Fibroblast of villous mesenchyme (primary cell): Measurements from ENCODE around the gene SLC38A2. TPM values are rescaled to one million over a fixed set of nuclear protein-coding genes. Genes with fewer than 3 reads are reported as not detected.

Source experiments
- DNase-seq: peaks from one replicate; pipeline ENCODE4 v3.0.0-alpha.2; 2010; ENCODE audit warnings: low read depth
- H3K4me3 ChIP-seq: 2 replicates; pipeline ENCODE4 v1.5.1; 2011; ENCODE audit warnings: low read depth, mild to moderate bottlenecking, low read length
- total RNA-seq: library from RNA; depleted of rRNA; stranded (reverse); fragments of >200 nt; gene quantifications from 2 replicates; pipeline ENCODE4 v1.2.3, GENCODE V29; 2012
- TF ChIP-seq, protein P1 (sequence below): IDR thresholded peaks from 2 replicates; pipeline ENCODE4 v1.5.1; 2012; ENCODE audit warnings: low read depth, mild to moderate bottlenecking, low read length; ENCODE audit not compliant: insufficient read depth

The SLC38A2 gene
- total RNA-seq, 1 donor: 1,547 TPM

DNA sequence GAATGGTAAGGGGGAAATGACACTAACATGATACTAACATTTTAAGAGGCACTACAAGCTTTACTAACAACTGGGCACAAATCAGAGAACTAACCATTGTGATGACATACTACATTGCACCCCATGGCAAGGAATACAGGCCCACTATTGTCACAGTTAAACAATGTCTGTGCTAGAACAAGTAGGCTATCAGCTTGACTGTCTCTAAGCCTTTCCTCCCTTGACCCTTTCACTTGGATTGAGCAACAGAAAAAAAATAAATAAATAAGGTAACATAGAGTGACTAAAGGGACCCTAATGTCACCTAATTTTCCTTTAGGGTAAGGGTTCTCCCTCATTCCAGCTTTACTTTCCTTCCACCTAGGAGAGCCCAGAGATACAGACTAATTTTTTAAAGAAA lies 4.4 kb downstream of the SLC38A2 start:
- no peak for DNase-seq
- H3K4me3 ChIP-seq: peak overlapping the region; percentile 95
- TF ChIP-seq, protein P1, sequence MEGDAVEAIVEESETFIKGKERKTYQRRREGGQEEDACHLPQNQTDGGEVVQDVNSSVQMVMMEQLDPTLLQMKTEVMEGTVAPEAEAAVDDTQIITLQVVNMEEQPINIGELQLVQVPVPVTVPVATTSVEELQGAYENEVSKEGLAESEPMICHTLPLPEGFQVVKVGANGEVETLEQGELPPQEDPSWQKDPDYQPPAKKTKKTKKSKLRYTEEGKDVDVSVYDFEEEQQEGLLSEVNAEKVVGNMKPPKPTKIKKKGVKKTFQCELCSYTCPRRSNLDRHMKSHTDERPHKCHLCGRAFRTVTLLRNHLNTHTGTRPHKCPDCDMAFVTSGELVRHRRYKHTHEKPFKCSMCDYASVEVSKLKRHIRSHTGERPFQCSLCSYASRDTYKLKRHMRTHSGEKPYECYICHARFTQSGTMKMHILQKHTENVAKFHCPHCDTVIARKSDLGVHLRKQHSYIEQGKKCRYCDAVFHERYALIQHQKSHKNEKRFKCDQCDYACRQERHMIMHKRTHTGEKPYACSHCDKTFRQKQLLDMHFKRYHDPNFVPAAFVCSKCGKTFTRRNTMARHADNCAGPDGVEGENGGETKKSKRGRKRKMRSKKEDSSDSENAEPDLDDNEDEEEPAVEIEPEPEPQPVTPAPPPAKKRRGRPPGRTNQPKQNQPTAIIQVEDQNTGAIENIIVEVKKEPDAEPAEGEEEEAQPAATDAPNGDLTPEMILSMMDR: no peak

DNA sequence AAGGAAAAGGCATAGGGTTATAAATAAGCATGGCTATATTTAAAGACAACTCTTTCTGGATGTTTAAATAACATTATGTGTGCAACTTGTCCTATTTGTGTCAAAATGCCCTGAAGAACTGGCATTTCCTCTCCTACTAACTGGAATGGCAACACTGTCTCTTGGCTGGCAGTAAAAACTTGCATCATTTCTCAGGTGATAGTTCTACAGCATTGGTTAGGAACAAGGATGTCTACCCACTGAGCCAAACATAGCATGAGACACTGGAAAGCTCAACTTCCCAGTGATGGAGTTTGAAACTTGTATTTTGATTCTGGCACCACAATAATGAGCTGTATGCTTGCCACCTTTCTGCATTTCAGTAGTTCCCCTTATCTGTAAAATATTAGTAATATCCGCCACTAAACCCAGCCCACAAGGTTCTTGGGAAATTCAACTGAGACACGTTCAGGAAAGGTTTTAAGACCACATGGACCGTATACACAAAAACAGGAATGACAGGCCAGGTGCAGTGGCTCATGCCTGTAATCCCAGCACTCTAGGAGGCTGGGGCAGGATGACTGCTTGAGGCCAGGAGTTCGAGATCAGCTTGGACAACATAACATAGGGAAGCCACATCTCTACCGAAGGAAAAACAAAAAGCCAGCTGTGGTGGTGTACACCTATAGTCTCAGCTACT lies 5.1 kb downstream of the SLC38A2 start:
- H3K4me3 ChIP-seq: peak overlapping the region; percentile 95
- peak; percentile 45 for DNase-seq

DNA sequence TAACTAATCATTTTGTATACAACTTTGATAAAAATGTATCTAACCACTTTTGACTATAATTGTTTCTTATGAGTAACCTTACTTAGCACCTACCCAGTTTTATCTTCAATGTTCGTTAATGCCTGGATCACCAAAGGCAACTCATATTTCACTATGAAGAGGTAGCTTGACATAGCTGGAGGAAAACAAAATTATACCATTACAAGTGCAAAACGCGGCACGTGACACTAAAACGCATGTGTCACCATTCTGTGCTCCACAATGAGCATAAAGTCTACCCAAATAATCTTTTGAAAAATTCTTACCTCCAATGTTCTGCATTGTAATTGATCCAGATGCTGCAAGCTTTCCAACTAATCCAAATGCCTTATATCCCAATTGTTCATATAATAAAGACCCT lies 5.8 kb downstream of the SLC38A2 start:
- H3K4me3 ChIP-seq: peak overlapping the region; percentile 95
- DNase-seq: peak; percentile 12

More for the DNA sequence above, 5.1 kb downstream of the SLC38A2 start:
- TF ChIP-seq, protein P1: no peak

DNA sequence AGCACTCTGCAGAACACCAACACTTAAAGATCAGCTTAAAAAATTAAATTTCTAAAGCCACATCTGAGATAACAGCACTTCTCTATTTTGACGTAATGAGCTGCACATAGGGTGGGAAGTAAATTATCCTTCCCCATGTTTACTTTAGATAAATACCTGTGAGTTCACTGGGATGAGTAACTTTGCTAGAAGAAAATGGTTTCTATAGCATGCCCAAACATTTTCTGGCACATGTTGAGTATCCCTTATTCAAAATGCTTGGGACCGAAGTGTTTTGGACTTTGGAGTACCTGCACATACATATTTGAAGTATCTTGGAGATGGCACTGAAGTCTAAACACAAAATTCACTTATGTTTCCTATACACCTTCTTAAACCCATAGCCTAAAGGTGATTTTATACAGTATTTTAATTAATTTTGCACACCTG lies 6.6 kb downstream of the SLC38A2 start:
- TF ChIP-seq, protein P1: no peak
- peak; percentile 42 for DNase-seq
- H3K4me3 ChIP-seq: peak overlapping the region; percentile 95

More for the DNA sequence above, 5.8 kb downstream of the SLC38A2 start:
- TF ChIP-seq, protein P1: no peak

DNA sequence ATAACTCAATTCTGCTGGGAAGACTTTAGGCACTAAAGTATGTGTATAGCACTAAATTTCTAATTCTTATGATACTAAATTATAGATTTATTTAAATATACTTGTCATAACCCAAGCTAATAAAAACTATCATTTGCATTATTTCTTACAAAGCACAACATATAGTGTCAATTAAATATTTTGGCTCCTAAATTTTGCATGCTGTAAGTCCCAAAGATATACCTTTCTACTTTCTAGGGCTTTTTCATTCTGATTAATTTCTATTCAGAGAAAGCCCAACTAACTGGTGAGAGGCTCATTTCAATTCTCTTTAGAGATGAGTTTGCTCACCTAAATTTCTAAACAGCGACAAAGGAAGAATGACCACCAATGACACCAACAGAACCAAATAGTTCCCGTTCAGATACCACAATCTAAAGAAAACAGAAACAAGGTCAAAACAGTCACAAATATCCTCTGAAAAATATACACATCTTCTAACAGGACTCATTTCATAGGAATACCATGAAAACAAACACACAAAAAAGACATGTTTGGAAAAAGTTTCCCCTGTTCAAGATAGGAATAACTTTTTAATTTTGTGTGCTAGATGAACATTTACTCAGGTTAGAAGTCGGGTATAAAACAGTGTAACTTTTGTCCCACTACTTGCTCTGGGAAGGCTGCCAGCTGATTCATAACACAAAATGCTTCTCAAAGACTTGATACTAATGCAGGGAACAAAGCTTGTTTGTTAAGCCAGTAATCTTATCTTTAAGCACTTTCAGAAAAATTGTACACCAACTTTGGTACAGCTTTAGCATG lies 7.6 kb downstream of the SLC38A2 start:
- peak overlapping the region; percentile 95 for H3K4me3 ChIP-seq
- TF ChIP-seq, protein P1: no peak
- DNase-seq: peak; percentile 61

DNA sequence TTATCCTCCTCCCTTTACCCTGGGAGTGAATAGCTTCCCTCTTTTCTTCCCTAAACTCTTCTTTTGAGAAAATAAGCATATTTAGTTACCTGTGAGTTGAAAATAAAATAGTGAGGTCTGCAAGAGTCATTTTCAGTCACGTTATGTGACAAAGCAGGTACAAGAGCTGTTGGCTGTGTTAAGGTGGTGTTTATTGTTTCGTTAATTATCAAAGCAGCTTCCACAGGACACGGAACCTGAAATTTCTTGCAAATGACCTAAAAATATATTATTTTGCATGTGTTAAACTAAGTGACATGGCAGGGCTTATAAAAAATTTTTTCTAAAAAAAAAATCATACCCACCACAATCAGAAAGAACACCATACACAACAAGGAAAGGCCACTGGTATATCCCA lies 8.3 kb downstream of the SLC38A2 start:
- TF ChIP-seq, protein P1: no peak
- DNase-seq: no peak

More for the DNA sequence above, 8.3 kb downstream of the SLC38A2 start:
- peak overlapping the region; percentile 31 for H3K4me3 ChIP-seq
